GDM1 (cell line): ENCODE results near the gene ARHGAP27.
"Not testable (repeated sequence)": the region's sequence is repeated elsewhere in the genome, so short reads cannot be mapped to it uniquely, and the experiment has no call there.

Experiments
- DNase-seq: peaks from one replicate; lab custom pipeline; 2025; lab: John Stamatoyannopoulos, UW

The ARHGAP27 gene

GRCh38 chr17:45445901-45446743 is 13.5 kb upstream of the ARHGAP27 start:
- peak; percentile 78 for DNase-seq

GRCh38 chr17:45444856-45445820 is 12.5 kb upstream of the ARHGAP27 start:
- not testable (repeated sequence) for DNase-seq

GRCh38 chr17:45444301-45444700 is 11.6 kb upstream of the ARHGAP27 start:
- DNase-seq: not testable (repeated sequence)

- DNase-seq: not testable (repeated sequence)
Observed at GRCh38 chr17:45443371-45444260, 10.9 kb upstream of the ARHGAP27 start.

- no peak for DNase-seq
Observed at GRCh38 chr17:45441526-45442310, 9.0 kb upstream of the ARHGAP27 start.

GRCh38 chr17:45440839-45441515 is 8.3 kb upstream of the ARHGAP27 start:
- not testable (repeated sequence) for DNase-seq

- DNase-seq: no peak
Observed at GRCh38 chr17:45440161-45440778, 7.6 kb upstream of the ARHGAP27 start.

GRCh38 chr17:45438931-45439610 is 6.4 kb upstream of the ARHGAP27 start:
- DNase-seq: no peak

GRCh38 chr17:45437465-45438283 is 5.0 kb upstream of the ARHGAP27 start:
- no peak for DNase-seq

- no peak for DNase-seq
Observed at GRCh38 chr17:45436625-45437464, 4.2 kb upstream of the ARHGAP27 start.

- DNase-seq: no peak
Observed at GRCh38 chr17:45436161-45436560, 3.5 kb upstream of the ARHGAP27 start.

GRCh38 chr17:45435481-45435880 is 2.8 kb upstream of the ARHGAP27 start:
- no peak for DNase-seq

GRCh38 chr17:45433159-45433535 is 477 bp upstream of the ARHGAP27 start:
- no peak for DNase-seq

GRCh38 chr17:45431531-45432404 is 902 bp downstream of the ARHGAP27 start:
- DNase-seq: peak; percentile 66

GRCh38 chr17:45430738-45431530 is 1.7 kb downstream of the ARHGAP27 start:
- no peak for DNase-seq
